SH-SY5Y (cell line): ENCODE data around the gene FNDC8.

ENCODE experiments used
- GATA2 ChIP-seq: IDR thresholded peaks from 2 replicates; pipeline ENCODE4 v1.6.1; 2011; ENCODE audit warnings: mild to moderate bottlenecking, low read depth, low read length
- GATA3 ChIP-seq: IDR thresholded peaks from 2 replicates; pipeline ENCODE4 v1.6.1; 2011; ENCODE audit warnings: low read depth, mild to moderate bottlenecking, low read length, moderate library complexity

The FNDC8 gene

DNA sequence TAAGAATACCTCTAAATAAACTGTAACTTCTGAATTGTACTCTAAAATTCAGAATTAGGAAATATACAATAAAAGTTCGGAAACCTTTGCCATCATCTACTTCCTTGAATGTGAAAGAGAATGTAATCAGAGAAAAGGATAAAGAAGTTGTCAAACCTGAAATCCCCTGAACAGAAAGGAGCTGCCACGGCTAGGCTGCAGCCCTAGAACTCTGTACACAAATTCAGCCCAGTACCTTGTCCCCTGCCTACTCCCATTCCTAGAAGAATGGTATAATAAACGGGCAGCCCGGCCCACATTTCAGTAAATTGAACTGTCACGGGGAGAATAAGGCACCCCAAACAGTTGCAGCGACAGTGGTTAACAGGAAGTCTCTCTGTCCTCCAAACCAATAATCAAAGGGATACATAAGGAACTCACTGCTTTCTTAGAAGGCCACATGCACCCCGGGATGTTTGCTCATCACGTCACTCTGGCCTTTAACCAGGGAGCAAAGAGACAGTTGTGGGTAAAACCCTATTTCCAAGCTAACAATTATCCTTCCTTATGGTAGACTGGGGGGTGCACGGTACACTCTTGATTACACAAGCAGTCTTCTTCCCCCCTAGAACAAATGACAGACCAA lies 33.6 kb upstream of the FNDC8 start:
- TF ChIP-seq GATA3: no peak

DNA sequence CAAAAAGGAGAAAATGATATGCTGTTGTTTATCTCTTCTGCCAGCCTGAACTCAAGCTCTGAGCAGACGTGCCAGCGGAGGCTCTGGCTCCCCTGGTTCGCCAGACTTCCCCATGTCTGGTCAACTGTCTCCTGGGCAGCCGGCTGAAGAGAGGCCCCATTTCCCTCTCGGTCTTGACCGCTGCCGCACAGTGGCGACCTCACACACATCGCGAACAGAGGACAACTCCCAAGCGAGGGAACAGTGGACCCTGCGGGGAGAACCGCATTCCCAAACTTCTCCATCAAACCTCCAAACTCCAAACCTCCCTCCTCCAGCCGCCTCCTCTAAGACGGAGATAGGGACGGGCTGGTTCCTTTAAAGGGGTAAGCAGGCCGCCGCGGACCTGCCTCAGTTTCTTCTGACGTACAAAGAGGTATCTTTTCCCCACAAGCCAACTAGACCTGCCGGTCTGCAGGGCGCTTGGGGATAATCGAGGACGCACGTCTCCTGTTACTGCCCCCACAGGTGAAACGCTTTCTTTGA lies 33.0 kb upstream of the FNDC8 start:
- TF ChIP-seq GATA3: no peak
- no peak for TF ChIP-seq GATA2

DNA sequence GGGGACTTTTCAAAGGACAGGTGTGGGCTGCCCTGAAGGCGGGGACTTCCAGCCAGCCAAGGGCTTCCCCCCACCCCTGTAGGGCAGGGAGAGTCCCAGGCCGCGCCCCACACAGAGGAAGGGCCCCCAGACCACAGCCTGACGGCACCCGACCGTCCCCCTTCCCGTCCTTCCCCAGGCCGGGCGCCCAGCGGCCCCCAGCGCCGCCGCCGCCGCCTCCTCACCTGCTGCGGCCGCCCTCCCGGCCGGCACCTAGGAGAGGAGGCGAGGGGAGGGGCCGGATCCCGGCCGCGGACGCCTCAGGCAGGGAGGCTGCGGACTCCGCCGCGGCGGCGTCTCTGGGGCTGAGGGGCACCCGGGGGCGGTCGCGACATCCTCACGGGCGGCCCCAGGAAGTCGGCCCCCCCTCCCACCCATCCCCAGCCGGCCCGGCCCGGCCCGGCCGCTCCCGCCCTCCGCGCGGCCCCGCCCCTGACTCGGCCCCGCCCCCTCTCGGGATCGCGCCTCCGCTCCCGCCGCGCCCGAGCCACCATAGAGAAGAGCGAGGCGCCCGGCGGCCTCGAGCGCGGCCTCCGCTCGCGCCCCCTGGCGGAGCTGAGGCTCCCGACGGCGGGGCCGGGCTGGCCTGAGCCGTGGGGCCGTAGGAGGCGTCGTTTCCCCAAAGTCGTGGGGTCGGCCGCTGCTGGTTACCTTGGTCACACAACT lies 32.4 kb upstream of the FNDC8 start:
- TF ChIP-seq GATA2: no peak
- no peak for TF ChIP-seq GATA3

DNA sequence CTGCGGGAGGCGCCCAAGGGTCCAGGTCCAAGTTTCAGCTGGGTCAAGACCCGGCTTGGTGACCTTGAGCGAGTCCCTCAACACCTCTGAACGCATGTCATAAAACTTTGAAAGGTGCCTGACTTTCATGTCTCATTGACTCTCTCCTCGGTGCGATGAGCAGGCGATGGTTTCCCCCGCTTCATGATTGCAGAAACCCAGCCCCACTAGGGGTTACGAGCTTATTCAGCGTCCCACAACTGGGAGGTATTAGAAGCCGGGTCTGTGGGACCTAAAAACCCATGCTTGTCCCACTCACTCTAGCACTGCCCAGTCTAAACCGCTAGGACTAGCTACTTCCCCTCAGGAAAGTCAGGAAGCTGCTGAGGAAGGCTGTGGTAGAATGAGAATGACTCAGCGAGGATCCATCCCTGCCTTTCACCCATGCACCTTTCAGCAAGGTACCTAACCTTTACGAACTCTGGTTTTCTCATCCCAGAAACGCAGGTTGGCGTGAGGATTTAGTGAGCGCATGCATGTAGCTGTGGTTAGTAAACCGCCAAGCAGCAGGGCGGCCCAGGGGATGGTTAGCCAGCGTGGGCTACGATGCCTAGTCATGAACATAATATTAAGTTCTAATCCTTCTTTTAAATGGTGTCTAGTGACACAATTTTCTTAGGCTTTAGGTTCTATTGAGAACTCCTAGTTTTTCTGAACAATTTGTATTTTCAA lies 31.7 kb upstream of the FNDC8 start:
- TF ChIP-seq GATA2 (no peak), GATA3 (no peak)

DNA sequence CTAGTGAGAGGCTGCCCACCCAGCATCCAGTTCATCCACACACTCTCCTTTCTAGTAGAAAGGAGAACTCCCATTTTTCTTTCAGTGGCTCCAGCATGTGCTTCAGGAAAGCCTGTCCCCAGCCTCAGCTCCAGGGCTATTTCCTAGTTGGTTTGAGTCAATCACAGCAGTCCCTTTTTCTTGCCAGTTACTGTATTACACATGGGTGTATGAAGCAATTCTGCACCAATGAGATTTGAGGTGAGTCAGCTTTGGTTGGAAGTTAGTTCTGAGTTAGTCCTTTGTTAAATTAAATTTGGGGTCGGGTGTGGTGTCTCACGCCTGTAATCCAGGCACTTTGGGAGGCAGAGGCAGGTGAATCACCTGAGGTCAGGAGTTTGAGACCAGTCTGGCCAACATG lies 26.5 kb upstream of the FNDC8 start:
- TF ChIP-seq GATA2 (no peak), GATA3 (no peak)

DNA sequence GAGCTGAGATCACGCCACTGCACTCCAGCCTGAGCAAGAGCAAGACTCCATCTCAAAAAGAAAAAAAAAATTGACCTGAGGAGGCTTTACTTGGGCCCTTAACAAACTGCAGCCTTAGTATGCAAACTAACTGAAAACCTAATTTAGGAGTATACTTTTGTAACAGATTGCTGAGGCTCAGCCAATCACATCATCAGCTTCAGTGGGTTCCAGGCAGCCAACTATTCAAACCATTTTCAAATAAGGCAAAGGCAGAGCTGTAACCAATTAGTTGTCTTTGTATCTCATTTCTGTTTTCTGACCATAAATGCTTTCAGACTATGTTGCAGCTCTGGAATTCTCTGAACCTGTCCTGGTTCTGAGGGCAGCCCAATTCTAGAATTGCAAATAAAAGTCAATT lies 25.7 kb upstream of the FNDC8 start:
- TF ChIP-seq GATA2 (no peak), GATA3 (no peak)

DNA sequence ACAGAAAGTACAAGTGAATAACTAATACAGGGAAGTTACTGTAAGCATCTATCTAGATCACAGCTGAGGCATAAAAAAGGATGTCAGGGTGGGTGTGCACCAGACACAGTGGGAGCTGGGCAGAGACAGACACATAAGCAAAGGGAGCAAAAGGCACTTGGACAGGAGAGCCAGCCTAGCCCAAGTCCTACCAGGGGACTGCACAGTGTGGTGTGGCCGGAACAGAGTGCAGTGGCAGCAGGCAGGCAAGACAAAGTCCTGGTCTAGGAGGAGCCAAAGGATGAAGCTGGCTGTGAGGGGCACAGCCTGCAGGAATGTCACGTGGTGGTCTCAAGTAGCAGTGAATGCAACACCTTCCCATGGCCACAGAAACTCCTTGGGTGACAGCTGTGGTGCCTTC lies 23.6 kb upstream of the FNDC8 start:
- TF ChIP-seq GATA3 (no peak), GATA2 (no peak)

DNA sequence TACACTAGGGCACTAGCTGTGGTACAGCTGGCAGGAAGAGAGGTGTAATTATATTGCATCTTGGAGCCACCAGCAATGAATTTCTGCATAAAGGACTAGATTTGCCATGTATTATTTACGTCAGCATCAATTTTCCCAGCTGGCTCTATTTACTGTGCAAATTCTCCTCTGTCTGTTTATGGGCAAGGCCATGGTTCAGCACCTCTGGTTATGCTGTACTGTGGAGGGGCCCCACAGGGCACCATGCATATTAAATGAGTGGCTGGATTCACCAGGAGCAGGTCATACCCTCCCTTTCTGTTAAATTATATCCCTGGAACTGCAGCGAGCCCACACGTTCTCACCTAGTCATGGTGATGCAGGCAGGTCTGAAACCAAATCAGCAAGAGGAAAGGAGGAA lies 21.5 kb upstream of the FNDC8 start:
- TF ChIP-seq GATA2: no peak

DNA sequence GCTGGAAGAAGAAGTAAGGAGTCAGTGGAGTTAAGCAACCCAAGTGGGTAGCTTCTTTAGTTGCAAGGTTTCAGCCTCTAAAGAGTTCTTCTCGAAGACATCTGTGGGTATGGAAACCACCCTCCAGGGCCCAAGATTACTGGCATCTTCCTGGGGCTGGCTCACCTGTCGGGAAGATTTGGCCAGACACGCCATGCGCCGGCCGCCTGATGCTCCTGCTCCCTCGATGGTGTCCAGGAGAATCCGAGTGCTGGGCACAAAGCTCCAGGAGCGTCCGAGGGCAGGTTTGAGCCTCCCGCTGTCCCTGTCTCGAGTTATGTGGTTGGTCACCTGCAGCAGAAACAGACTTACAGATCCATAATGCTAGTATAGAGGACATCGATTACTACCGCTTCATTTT lies 20.4 kb upstream of the FNDC8 start:
- TF ChIP-seq GATA2: no peak
- TF ChIP-seq GATA3: no peak

DNA sequence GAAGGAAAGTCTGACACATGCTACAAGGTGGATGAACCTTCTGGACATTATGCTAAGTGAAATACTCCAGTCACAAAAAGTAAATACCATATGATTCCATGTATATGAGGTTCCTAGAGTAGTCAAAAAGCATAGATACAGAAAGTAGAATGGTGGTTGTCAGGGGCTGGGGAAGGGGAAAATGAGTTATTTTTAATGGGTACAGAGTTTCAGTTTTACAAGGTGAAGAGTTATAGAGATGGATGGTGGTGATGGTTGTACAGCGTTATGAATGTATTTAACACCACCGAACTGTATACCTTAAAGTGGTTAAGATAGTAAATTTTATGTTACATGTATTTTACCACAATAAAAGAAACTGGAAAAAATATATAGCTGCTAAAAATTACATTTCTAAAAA lies 19.7 kb upstream of the FNDC8 start:
- TF ChIP-seq GATA2 (no peak), GATA3 (no peak)

DNA sequence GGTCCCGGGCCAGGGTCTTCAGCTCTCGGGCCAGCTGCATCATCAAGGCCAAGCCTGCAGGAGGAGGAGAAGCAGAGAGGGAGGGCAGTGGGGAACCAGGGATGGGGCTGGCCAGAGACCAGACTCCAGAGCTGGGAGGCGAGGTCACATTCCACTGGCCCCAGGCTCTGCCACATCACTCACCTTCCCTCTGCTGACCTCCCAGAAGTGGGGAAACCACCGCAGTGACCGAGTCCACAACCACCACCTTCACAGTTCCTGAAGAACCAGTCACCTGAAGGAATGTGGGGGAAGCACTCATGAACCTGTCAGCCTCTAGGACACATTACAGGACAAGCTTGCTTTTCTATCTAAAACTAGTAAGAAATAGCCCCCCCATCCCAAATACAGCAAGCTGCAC lies 18.1 kb upstream of the FNDC8 start:
- TF ChIP-seq GATA2 (no peak), GATA3 (no peak)

DNA sequence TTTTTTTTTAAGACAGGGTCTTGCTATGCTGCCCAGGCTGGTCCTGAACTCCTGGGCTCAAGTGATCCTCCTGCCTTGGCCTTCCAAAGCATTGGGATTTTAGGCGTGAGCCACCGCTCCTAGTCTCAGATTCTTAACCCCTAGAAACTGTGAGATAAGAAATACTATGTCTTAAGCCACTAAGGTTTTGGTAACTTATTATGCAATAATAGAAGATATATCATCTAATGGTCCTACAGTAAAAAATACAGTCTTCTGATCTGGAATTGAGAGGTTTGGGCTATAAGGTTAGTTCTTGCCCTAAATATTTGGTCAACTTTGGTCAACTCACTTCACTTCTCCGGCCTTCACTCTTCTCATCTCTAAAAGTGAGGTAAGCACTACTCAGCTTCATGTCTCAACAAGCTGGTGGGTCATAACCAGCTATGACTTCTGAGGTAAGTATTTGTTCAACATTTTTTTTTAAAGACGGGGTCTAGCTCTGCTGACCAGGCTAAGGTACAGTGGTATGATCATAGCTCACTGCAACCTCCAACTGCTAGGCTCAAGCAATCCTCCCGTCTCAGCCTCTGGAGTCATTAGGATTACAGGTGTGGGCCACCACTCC lies 16.5 kb upstream of the FNDC8 start:
- TF ChIP-seq GATA2 (no peak), GATA3 (no peak)

DNA sequence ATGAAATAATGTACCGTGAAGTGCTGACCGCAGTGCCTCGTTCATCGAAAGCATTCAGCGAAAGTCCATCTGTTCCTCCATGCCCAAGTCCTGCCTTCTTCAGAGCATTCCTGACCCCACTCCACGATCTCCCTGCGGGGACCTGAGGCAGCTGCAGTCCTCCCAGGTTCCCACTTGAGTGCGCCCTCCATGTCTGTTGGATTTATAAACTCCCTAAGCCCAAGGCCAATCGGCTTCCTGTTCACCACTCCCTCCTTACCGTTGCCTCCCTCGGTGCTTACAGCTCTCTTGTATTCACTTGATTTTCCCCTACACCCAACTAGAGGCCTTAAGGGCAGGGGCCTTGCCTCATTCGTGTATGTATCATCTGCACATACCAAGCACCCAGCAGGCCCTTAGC lies 4.6 kb upstream of the FNDC8 start:
- no peak for TF ChIP-seq GATA2
- no peak for TF ChIP-seq GATA3

DNA sequence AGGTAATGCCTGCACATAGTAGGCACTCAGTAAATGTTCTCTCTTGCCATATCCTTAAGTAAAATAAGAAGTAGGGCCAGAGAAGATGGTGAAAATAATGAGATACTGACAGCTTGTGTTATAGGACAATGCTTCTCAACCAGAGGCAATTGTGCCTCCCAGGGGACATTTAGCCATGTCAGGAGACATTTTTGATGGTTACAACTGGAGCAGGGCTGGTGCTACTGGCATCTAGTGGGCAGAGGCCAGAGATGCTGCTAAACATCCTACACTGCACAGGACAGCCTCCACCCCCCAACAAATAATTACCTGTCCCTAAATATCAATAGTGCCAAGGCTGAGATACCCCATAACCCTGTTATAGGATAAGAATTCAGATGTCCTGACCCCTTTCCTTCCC lies 3.4 kb upstream of the FNDC8 start:
- no peak for TF ChIP-seq GATA2
- TF ChIP-seq GATA3: no peak
